HepG2 (cell line): ENCODE data around the gene DNASE1L2. TPM values are rescaled to one million over a fixed set of nuclear protein-coding genes. Genes with fewer than 3 reads are reported as not detected.

ENCODE experiments used
- ATAC-seq: fragments of 200-7000 bp; cut with Tn5 transposase; 3 replicates; pipeline ENCODE4 v1.9.1; 2020; ENCODE audit warnings: mild to moderate bottlenecking, moderate library complexity
- Bru-seq: library from RNA; stranded (reverse); fragments of 400-500 nt; gene quantifications from one replicate; lab custom pipeline; 2021; lab: Mats Ljungman, UMichigan
- BruChase-seq, 2 experiments: library from RNA; stranded (reverse); fragments of 400-500 nt; gene quantifications; one replicate each; lab custom pipeline; 2021; lab: Mats Ljungman, UMichigan
- BruUV-seq: library from RNA; stranded (reverse); fragments of 400-500 nt; replicated peaks from 2 replicates; lab custom pipeline; 2021; lab: Mats Ljungman, UMichigan
- CTCF ChIA-PET: fragments of 300-600 bp; formaldehyde crosslinking; extraction: SDS; loops from one replicate; lab custom pipeline; 2021; ENCODE audit warnings: low total read pairs, inconsistent platforms, low intra/inter-chr PET ratio; lab: Yijun Ruan, JAX
- POLR2A ChIA-PET: fragments of 350-600 bp; sonication (Branson Sonifier 250); formaldehyde crosslinking; loops from one replicate; lab custom pipeline; 2020; ENCODE audit warnings: antibody characterized with exemption, inconsistent platforms; lab: Yijun Ruan, JAX
- DNase-seq: peaks from one replicate; pipeline ENCODE4 v3.0.0-alpha.2; 2015; ENCODE audit warnings: low spot score
- FAIRE-seq: peaks from 3 replicates; lab custom pipeline; 2011; peaks lifted over from hg19 to GRCh38; lab: Jason Lieb, UNC
- H2AFZ ChIP-seq: one replicate; pipeline ENCODE4 v1.6.1; 2011; ENCODE audit warnings: low read length, inconsistent platforms
- H3K27ac ChIP-seq: fragments of 300-600 bp; 3 replicates; pipeline ENCODE4 v1.8.0; 2011; ENCODE audit warnings: mixed run types, mild to moderate bottlenecking, mixed read lengths, low read length, inconsistent platforms; ENCODE audit not compliant: insufficient read depth; ENCODE audit errors: extremely low read length
- H3K27me3 ChIP-seq, 2 experiments: fragments of 200-600 bp in 1 of 2; 2 replicates in 1 of 2; 3 replicates in 1 of 2; pipeline versions ENCODE4 v1.6.0 to v1.8.0; 2011; ENCODE audit warnings: low read length in 2 of 2, mild to moderate bottlenecking in 2 of 2, moderate library complexity in 2 of 2, inconsistent platforms in 1 of 2; ENCODE audit not compliant: insufficient read depth in 2 of 2, control insufficient read depth in 1 of 2
- H3K36me3 ChIP-seq, 2 experiments: fragments of 200-600 bp in 1 of 2; replicated peaks in 1 of 2; 2 replicates in 1 of 2; 3 replicates in 1 of 2; pipeline versions ENCODE4 v1.5.1 to v1.8.0; 2011; ENCODE audit warnings: low read length in 2 of 2, inconsistent platforms in 1 of 2; ENCODE audit not compliant: insufficient read depth in 2 of 2, control insufficient read depth in 1 of 2
- H3K4me1 ChIP-seq: 2 replicates; pipeline ENCODE4 v1.5.1; 2012; ENCODE audit warnings: low read length, inconsistent platforms; ENCODE audit not compliant: insufficient read depth
- H3K4me2 ChIP-seq: 2 replicates; pipeline ENCODE4 v1.6.0; 2011; ENCODE audit warnings: low read depth, low read length, inconsistent platforms
- H3K4me3 ChIP-seq, 3 experiments: fragments of 200-600 bp in 1 of 3; sonication (generic), shearing (Covaris generic) in 1 of 3; replicated peaks in 1 of 3; 2 replicates each; pipeline ENCODE4 v1.5.1; 2011 to 2016; ENCODE audit warnings: low read length in 3 of 3, inconsistent platforms in 2 of 3, low read depth in 2 of 3, mild to moderate bottlenecking in 2 of 3, control low read depth in 1 of 3, mixed read lengths in 1 of 3; ENCODE audit not compliant: insufficient read depth in 1 of 3
- H3K79me2 ChIP-seq: one replicate; pipeline ENCODE4 v1.6.1; 2011; ENCODE audit warnings: low read length, inconsistent platforms; ENCODE audit not compliant: insufficient read depth
- H3K9ac ChIP-seq: 2 replicates; pipeline ENCODE4 v1.6.0; 2011; ENCODE audit warnings: mild to moderate bottlenecking, low read depth, low read length, inconsistent platforms; ENCODE audit not compliant: insufficient read depth
- H3K9me3 ChIP-seq: 2 replicates; pipeline ENCODE4 v1.5.1; 2012; ENCODE audit warnings: mild to moderate bottlenecking, low read length
- H4K20me1 ChIP-seq: 2 replicates; pipeline ENCODE4 v1.6.0; 2011; ENCODE audit warnings: inconsistent platforms, mild to moderate bottlenecking, low read length, moderate library complexity; ENCODE audit not compliant: insufficient read depth
- ARNT2 ChIP-seq: sonication (generic); formaldehyde crosslinking; IDR thresholded peaks from 2 replicates; pipeline ENCODE4 v1.8.0; 2022; ENCODE audit warnings: mild to moderate bottlenecking, low read depth, missing genetic modification reagents, moderate library complexity
- ETS1 ChIP-seq: sonication (generic); formaldehyde crosslinking; IDR thresholded peaks from 2 replicates; pipeline ENCODE4 v1.4.0; 2020; ENCODE audit warnings: missing genetic modification reagents
- KDM2A ChIP-seq: sonication (generic); formaldehyde crosslinking; IDR thresholded peaks from 2 replicates; pipeline ENCODE4 v1.4.0; 2020; ENCODE audit warnings: low read depth, missing genetic modification reagents, borderline replicate concordance
- KLF16 ChIP-seq, 2 experiments: sonication (generic) in 1 of 2; formaldehyde crosslinking in 1 of 2; IDR thresholded peaks; 2 replicates each; pipeline versions ENCODE4 v1.6.1 to v1.8.0; 2016 to 2023; ENCODE audit warnings: missing genetic modification reagents in 2 of 2, missing compliant biosample characterization in 1 of 2
- POGK ChIP-seq: sonication (generic); formaldehyde crosslinking; conservative IDR thresholded peaks from 2 replicates; pipeline ENCODE4 v1.8.0; 2022; ENCODE audit warnings: mild to moderate bottlenecking, moderate library complexity, missing genetic modification reagents
- POLR2G ChIP-seq: fragments of 200-400 bp; formaldehyde crosslinking; IDR thresholded peaks from 2 replicates; pipeline ENCODE4 v1.6.1; 2018; ENCODE audit warnings: mild to moderate bottlenecking, low read depth, low read length, moderate library complexity
- RBFOX2 ChIP-seq: fragments of 200-400 bp; formaldehyde crosslinking; IDR thresholded peaks from 2 replicates; pipeline ENCODE4 v1.6.1; 2017; ENCODE audit warnings: low read depth, mild to moderate bottlenecking, low read length
- ZFP36L1 ChIP-seq: sonication (generic); formaldehyde crosslinking; IDR thresholded peaks from 2 replicates; pipeline ENCODE4 v1.8.0; 2022; ENCODE audit warnings: mild to moderate bottlenecking, missing genetic modification reagents, moderate library complexity
- ZNF543 ChIP-seq: sonication (generic); formaldehyde crosslinking; IDR thresholded peaks from 2 replicates; pipeline ENCODE4 v1.4.0; 2020; ENCODE audit warnings: mild to moderate bottlenecking, missing genetic modification reagents
- ZNF720 ChIP-seq: sonication (generic); formaldehyde crosslinking; IDR thresholded peaks from 2 replicates; pipeline ENCODE4 v1.4.0; 2020; ENCODE audit warnings: missing genetic modification reagents
- ZNF724P ChIP-seq: sonication (generic); formaldehyde crosslinking; IDR thresholded peaks from 2 replicates; pipeline ENCODE4 v1.8.0; 2022; ENCODE audit warnings: missing genetic modification reagents, borderline replicate concordance
- WGBS: methylation state at CpG from one replicate; pipeline ENCODE4 v1.1.6; 2017; ENCODE audit warnings: low lambda C conversion rate; 5-methylcytosine and 5-hydroxymethylcytosine counted together
- in situ Hi-C: cut with HindIII; loops from 2 replicates; pipeline ENCODE4 v1.10.0; 2017; ENCODE audit warnings: low pct_unique_long_range_greater_than_20kb; ENCODE audit not compliant: extremely low pct_ligation_motif_present
- intact Hi-C: fragments of 100-400 bp; cut with micrococcal nuclease; formaldehyde crosslinking; loops from one replicate; pipeline ENCODE4 v1.10.0; 2022; ENCODE audit not compliant: unreplicated experiment
- long read RNA-seq, 2 experiments: library from RNA in 1 of 2; library from polyadenylated mRNA in 1 of 2; stranded (forward) in 1 of 2; unstranded in 1 of 2; transcript quantifications; one replicate each; pipeline ENCODE4 v2.0.0, GENCODE V29; 2019 to 2022
- polyA minus RNA-seq, 3 experiments: library from RNA; depleted of rRNA, polyadenylated mRNA; stranded (reverse); fragments of >200 nt; gene quantifications; 2 replicates each; pipeline ENCODE4 v1.2.3, GENCODE V29; 2011; ENCODE audit warnings: low replicate concordance in 1 of 3
- polyA plus RNA-seq, 8 experiments: library from polyadenylated mRNA; depleted of rRNA in 3 of 8; stranded (reverse) in 7 of 8; unstranded in 1 of 8; fragments of >200 nt; fragmentation: Illumina TruSeq in 4 of 8; extraction: Trizol in 4 of 8; gene quantifications; 2 replicates each; pipeline versions ENCODE4 v1.2.1 to v1.2.3, GENCODE V29; 2011 to 2016; ENCODE audit warnings: low read depth in 4 of 8, missing spikeins in 1 of 8, mixed read lengths in 1 of 8; ENCODE audit not compliant: insufficient read depth in 1 of 8
- total RNA-seq, 5 experiments: library from RNA; depleted of rRNA; stranded (reverse); fragments of >200 nt; fragmentation: Illumina TruSeq; extraction: Trizol; gene quantifications; 2 replicates each; pipeline ENCODE4 v1.2.3, GENCODE V29; 2016; ENCODE audit warnings: low read depth in 1 of 5
- TF ChIP-seq, protein P1 (sequence below): sonication (generic); formaldehyde crosslinking; IDR thresholded peaks from 2 replicates; pipeline ENCODE4 v1.9.0; 2021; ENCODE audit warnings: missing genetic modification reagents, borderline replicate concordance

Gene DNASE1L2, protein sequence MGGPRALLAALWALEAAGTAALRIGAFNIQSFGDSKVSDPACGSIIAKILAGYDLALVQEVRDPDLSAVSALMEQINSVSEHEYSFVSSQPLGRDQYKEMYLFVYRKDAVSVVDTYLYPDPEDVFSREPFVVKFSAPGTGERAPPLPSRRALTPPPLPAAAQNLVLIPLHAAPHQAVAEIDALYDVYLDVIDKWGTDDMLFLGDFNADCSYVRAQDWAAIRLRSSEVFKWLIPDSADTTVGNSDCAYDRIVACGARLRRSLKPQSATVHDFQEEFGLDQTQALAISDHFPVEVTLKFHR
- total RNA-seq (2016; rRNA removed; fragmentation: Illumina TruSeq; extraction: Trizol) = 0.11 and 0.44 TPM in 2 replicates
- 0.18 and 0.30 TPM in 2 replicates for total RNA-seq (2016; cell fraction: cytosol; rRNA removed; fragmentation: Illumina TruSeq; extraction: Trizol; ENCODE audit: low read depth)
- total RNA-seq (2016; cell fraction: insoluble cytoplasmic fraction; rRNA removed; fragmentation: Illumina TruSeq; extraction: Trizol) = 0.45 TPM in 1 of 2 replicates, not detected in the other
- total RNA-seq (2016; cell fraction: membrane; rRNA removed; fragmentation: Illumina TruSeq; extraction: Trizol) = 0.09 and 0.24 TPM in 2 replicates
- 0.65 and 0.85 TPM in 2 replicates for total RNA-seq (2016; cell fraction: nucleus; rRNA removed; fragmentation: Illumina TruSeq; extraction: Trizol)
- 0.50 and 1.2 TPM in 2 replicates for polyA plus RNA-seq (2011; rRNA removed)
- polyA plus RNA-seq (2011; cell fraction: cytosol; rRNA removed) = 0.12 and 0.42 TPM in 2 replicates
- 11.0 and 14.4 TPM in 2 replicates for polyA plus RNA-seq (2011; cell fraction: nucleus; rRNA removed)
- polyA plus RNA-seq (2012) = 0.50 and 0.95 TPM in 2 replicates
- polyA plus RNA-seq (2016; cell fraction: cytosol; fragmentation: Illumina TruSeq; extraction: Trizol; ENCODE audit: low read depth) = 0.25 and 0.43 TPM in 2 replicates
- polyA plus RNA-seq (2016; cell fraction: insoluble cytoplasmic fraction; fragmentation: Illumina TruSeq; extraction: Trizol; ENCODE audit: low read depth) = not detected in 2 replicates
- 0.29 and 0.42 TPM in 2 replicates for polyA plus RNA-seq (2016; cell fraction: membrane; fragmentation: Illumina TruSeq; extraction: Trizol; ENCODE audit: low read depth)
- 1.3 and 2.4 TPM in 2 replicates for polyA plus RNA-seq (2016; cell fraction: nucleus; fragmentation: Illumina TruSeq; extraction: Trizol; ENCODE audit: insufficient read depth, low read depth)
- 0.52 and 1.6 TPM in 2 replicates for polyA minus RNA-seq (2011; rRNA and poly(A)+ RNA removed; ENCODE audit: low replicate concordance)
- not detected in 2 replicates for polyA minus RNA-seq (2011; cell fraction: cytosol; rRNA and poly(A)+ RNA removed)
- 1.4 and 2.4 TPM in 2 replicates for polyA minus RNA-seq (2011; cell fraction: nucleus; rRNA and poly(A)+ RNA removed)
- percentile 33 among the genes with signal in this experiment for Bru-seq, nascent RNA
- percentile 37 among the genes with signal in this experiment for BruChase-seq, experiment 1, labeled RNA remaining after a 6-hour chase
- BruChase-seq, experiment 2, labeled RNA remaining after a 2-hour chase = percentile 40 among the genes with signal in this experiment
- long read RNA-seq, experiment 1 = 0 reads
- long read RNA-seq, experiment 2 = 0 reads

- ChIA-PET POLR2A (interaction anchor here (1.0 kb wide), 1 partner anchor 10 kb away, joined by 3 read pairs; no protein-coding TSS in a partner anchor), CTCF (no interaction called here)
- H3K27me3 ChIP-seq = no peaks in the 10 kb centered on the region
- in situ Hi-C loops = no loop called here
- H3K9me3 ChIP-seq = no peaks in the 10 kb centered on the region
- intact Hi-C loops = no loop called here
- no peaks in the 10 kb centered on the region for H3K79me2 ChIP-seq
- WGBS = 65% methylated on average over 16 of the region's 64 CpGs
- FAIRE-seq (no peak), ATAC-seq (peak; percentile 18), DNase-seq (no peak)
- H3K9ac ChIP-seq = no peak within 1 kb of the TSS
- peaks cover 31% of the 10 kb centered on the region for H3K4me1 ChIP-seq
- H3K4me3 ChIP-seq = peak within 1 kb of the TSS in 2 of 3 experiments; percentile 28 to 55; a peak in 3 of 6 replicates
- no peak within 1 kb of the TSS for H3K27ac ChIP-seq
- no TSS peak for BruUV-seq
- H3K36me3 ChIP-seq = peaks cover 6 to 16% of the 10 kb centered on the region in 2 experiments; a peak in 3 of 5 replicates
- H2AFZ ChIP-seq = no peak within 1 kb of the TSS
- 0 out of 2 replicates have a peak, but pooled peaks cover 2% of the 10 kb centered on the region for H4K20me1 ChIP-seq
- peak within 1 kb of the TSS; percentile 53 for H3K4me2 ChIP-seq
- TF ChIP-seq KLF16 (CRISPR knock-in tag; IDR thresholded peaks at IDR 0.05) (no peak), RBFOX2 (0 out of 2 replicates have a peak, but pooled peaks have one; percentile 20), POLR2G (peak; percentile 33; the same call in 1 of the 2 replicates), ARNT2 (no peak), ZNF543 (CRISPR knock-in tag) (no peak), ZNF724P (CRISPR knock-in tag) (no peak), ZNF720 (CRISPR knock-in tag) (no peak), ZFP36L1 (no peak), KDM2A (CRISPR knock-in tag) (peak; percentile 27; the same call in 1 of the 2 replicates), POGK (CRISPR knock-in tag) (0 out of 2 replicates have a peak, but pooled peaks have one; percentile 39), ETS1 (no peak)
- TF ChIP-seq, protein P1, sequence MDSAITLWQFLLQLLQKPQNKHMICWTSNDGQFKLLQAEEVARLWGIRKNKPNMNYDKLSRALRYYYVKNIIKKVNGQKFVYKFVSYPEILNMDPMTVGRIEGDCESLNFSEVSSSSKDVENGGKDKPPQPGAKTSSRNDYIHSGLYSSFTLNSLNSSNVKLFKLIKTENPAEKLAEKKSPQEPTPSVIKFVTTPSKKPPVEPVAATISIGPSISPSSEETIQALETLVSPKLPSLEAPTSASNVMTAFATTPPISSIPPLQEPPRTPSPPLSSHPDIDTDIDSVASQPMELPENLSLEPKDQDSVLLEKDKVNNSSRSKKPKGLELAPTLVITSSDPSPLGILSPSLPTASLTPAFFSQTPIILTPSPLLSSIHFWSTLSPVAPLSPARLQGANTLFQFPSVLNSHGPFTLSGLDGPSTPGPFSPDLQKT (CRISPR knock-in tag) = no peak
Measured at GRCh38 chr16:2236337-2237101, at the start of gene DNASE1L2. Gene DNASE1L2 (plus strand): TSS chr16:2236444. CDS start chr16:2236817, 373 bp downstream.
